ENCODE results near the gene NOL6.

GRCh38 chr9:33452828-33453271 is 20.9 kb downstream of the NOL6 start:
- no peak for TF ChIP-seq ELK3 (CRISPR knock-in tag; IDR thresholded peaks at IDR 0.05)
- no peak for TF ChIP-seq ZNF224 (CRISPR knock-in tag; IDR thresholded peaks at IDR 0.05)
- TF ChIP-seq HDAC1 (IDR thresholded peaks at IDR 0.05) = no peak
- peak; percentile 64 to 90 (median 73) for TF ChIP-seq CTCF (IDR thresholded peaks at IDR 0.05 in 2 of 3, conservative IDR thresholded peaks at IDR 0.05 in 1 of 3; ENCODE audit: insufficient read depth in 2 of 3, low read depth in 1 of 3, low read length in 3 of 3)
- no peak for TF ChIP-seq ZNF444 (CRISPR knock-in tag; IDR thresholded peaks at IDR 0.05)
- peak; percentile 39 to 71; a peak in 3 of 4 replicates for TF ChIP-seq RAD21 (CRISPR knock-in tag; conservative IDR thresholded peaks at IDR 0.05 in 1 of 2, IDR thresholded peaks at IDR 0.05 in 1 of 2)
- no peak for TF ChIP-seq UBTF (IDR thresholded peaks at IDR 0.05; ENCODE audit: borderline replicate concordance in 1 of 2, low read depth in 2 of 2, low read length in 2 of 2)
- TF ChIP-seq KDM1A (IDR thresholded peaks at IDR 0.05) = no peak
